H1 (cell line): ENCODE measurements around the gene PLBD2. TPM values are rescaled to one million over a fixed set of nuclear protein-coding genes. Genes with fewer than 3 reads are reported as not detected.

ENCODE experiments used
- CTCF ChIA-PET: fragments of 300-600 bp; sonication (Branson Sonifier 250); formaldehyde crosslinking; loops from one replicate; lab custom pipeline; 2021; ENCODE audit not compliant: partially characterized antibody; lab: Charles Lee
- POLR2A ChIA-PET: fragments of 300-600 bp; sonication (Branson Sonifier 250); formaldehyde crosslinking; loops from one replicate; lab custom pipeline; 2021; ENCODE audit warnings: inconsistent platforms; ENCODE audit not compliant: partially characterized antibody; lab: Charles Lee
- DNase-seq, 2 experiments: peaks; one replicate each; pipeline versions ENCODE4 v3.0.0 to v3.0.0-alpha.2; 2010 to 2022; ENCODE audit warnings: low spot score in 2 of 2, low read depth in 1 of 2, mixed read lengths in 1 of 2
- FAIRE-seq: peaks from 2 replicates; lab custom pipeline; 2011; peaks lifted over from hg19 to GRCh38; lab: Jason Lieb, UNC
- H2AFZ ChIP-seq: 2 replicates; pipeline ENCODE4 v1.8.1; 2012; ENCODE audit warnings: low read length, inconsistent platforms
- H2AK5ac ChIP-seq: 2 replicates; pipeline ENCODE4 v1.6.1; 2013; ENCODE audit warnings: low read depth, low read length
- H2BK120ac ChIP-seq: replicated peaks from 2 replicates; pipeline ENCODE3; 2013; ENCODE audit warnings: low read depth, low read length, inconsistent platforms
- H2BK12ac ChIP-seq: 2 replicates; pipeline ENCODE4 v1.6.1; 2013; ENCODE audit warnings: low read depth, low read length
- H2BK15ac ChIP-seq: 2 replicates; pipeline ENCODE4 v1.6.1; 2013; ENCODE audit warnings: low read length
- H2BK20ac ChIP-seq: 2 replicates; pipeline ENCODE4 v1.6.1; 2013; ENCODE audit warnings: low read length
- H2BK5ac ChIP-seq: 2 replicates; pipeline ENCODE4 v1.6.1; 2013; ENCODE audit warnings: low read depth, low read length
- H3K14ac ChIP-seq: 2 replicates; pipeline ENCODE4 v1.6.1; 2013; ENCODE audit warnings: inconsistent platforms; ENCODE audit not compliant: insufficient read length
- H3K18ac ChIP-seq: 2 replicates; pipeline ENCODE4 v1.6.1; 2013; ENCODE audit warnings: low read length; ENCODE audit errors: extremely low read depth
- H3K23ac ChIP-seq: 2 replicates; pipeline ENCODE4 v1.6.1; 2013; ENCODE audit warnings: inconsistent platforms; ENCODE audit not compliant: insufficient read length
- H3K23me2 ChIP-seq: 2 replicates; pipeline ENCODE4 v1.6.1; 2013; ENCODE audit warnings: low read depth, low read length
- H3K27ac ChIP-seq: 2 replicates; pipeline ENCODE4 v1.6.1; 2011; ENCODE audit warnings: low read depth, low read length, inconsistent platforms
- H3K27me3 ChIP-seq, 4 experiments: replicated peaks in 1 of 4; 1 replicate in 1 of 4; 2 replicates in 3 of 4; pipeline versions ENCODE4 v1.6.1 to v1.8.1; 2011 to 2013; ENCODE audit warnings: low read length in 3 of 4, mild to moderate bottlenecking in 3 of 4, inconsistent platforms in 2 of 4, mixed read lengths in 2 of 4, moderate library complexity in 1 of 4; ENCODE audit not compliant: control insufficient read depth in 3 of 4, insufficient read depth in 3 of 4; ENCODE audit errors: extremely low read depth in 1 of 4
- H3K36me3 ChIP-seq, 4 experiments: 2 replicates each; pipeline versions ENCODE4 v1.6.1 to v1.8.1; 2011 to 2013; ENCODE audit warnings: mild to moderate bottlenecking in 4 of 4, low read length in 3 of 4, moderate library complexity in 2 of 4, control low read depth in 1 of 4, inconsistent platforms in 1 of 4; ENCODE audit not compliant: insufficient read depth in 4 of 4, control insufficient read depth in 2 of 4
- H3K4ac ChIP-seq: replicated peaks from 2 replicates; pipeline ENCODE3; 2013; ENCODE audit warnings: low read length, low read depth, mixed read lengths, inconsistent platforms; ENCODE audit not compliant: insufficient read length
- H3K4me1 ChIP-seq, 4 experiments: replicated peaks in 1 of 4; 1 replicate in 1 of 4; 2 replicates in 3 of 4; pipeline versions ENCODE4 v1.6.1 to v1.8.1; 2011 to 2013; ENCODE audit warnings: low read length in 3 of 4, inconsistent platforms in 2 of 4, mixed read lengths in 1 of 4; ENCODE audit not compliant: insufficient read depth in 4 of 4, control insufficient read depth in 3 of 4
- H3K4me2 ChIP-seq, 2 experiments: 2 replicates each; pipeline versions ENCODE4 v1.6.1 to v1.8.1; 2011 to 2013; ENCODE audit warnings: low read depth in 2 of 2, low read length in 2 of 2, control low read depth in 1 of 2, inconsistent platforms in 1 of 2, mild to moderate bottlenecking in 1 of 2; ENCODE audit not compliant: insufficient read depth in 1 of 2
- H3K4me3 ChIP-seq, 4 experiments: fragments of 200-600, 300-600 bp in 1 of 4; sonication (generic), shearing (Covaris generic), sonication (Bioruptor Twin) in 1 of 4; 2 replicates each; pipeline versions ENCODE4 v1.5.1 to v1.8.1; 2011 to 2016; ENCODE audit warnings: low read length in 4 of 4, low read depth in 3 of 4, control low read depth in 2 of 4, inconsistent platforms in 2 of 4, mild to moderate bottlenecking in 2 of 4, mixed read lengths in 1 of 4, moderate library complexity in 1 of 4; ENCODE audit not compliant: insufficient read depth in 2 of 4; ENCODE audit errors: extremely low read depth in 1 of 4
- H3K56ac ChIP-seq: replicated peaks from 2 replicates; pipeline ENCODE3; 2013; ENCODE audit warnings: low read depth, mild to moderate bottlenecking, mixed read lengths, low read length, inconsistent platforms; ENCODE audit not compliant: insufficient read length
- H3K79me1 ChIP-seq: 2 replicates; pipeline ENCODE4 v1.6.1; 2013; ENCODE audit warnings: low read depth, low read length, control low read depth
- H3K79me2 ChIP-seq, 2 experiments: 2 replicates each; pipeline versions ENCODE4 v1.6.1 to v1.8.1; 2012 to 2013; ENCODE audit warnings: low read length in 2 of 2, mild to moderate bottlenecking in 2 of 2, inconsistent platforms in 1 of 2; ENCODE audit not compliant: insufficient read depth in 2 of 2, control insufficient read depth in 1 of 2
- H3K9ac ChIP-seq, 4 experiments: replicated peaks in 1 of 4; 1 replicate in 1 of 4; 2 replicates in 3 of 4; pipeline versions ENCODE4 v1.6.1 to v1.8.1; 2011 to 2013; ENCODE audit warnings: low read depth in 3 of 4, low read length in 3 of 4, control low read depth in 2 of 4, mild to moderate bottlenecking in 2 of 4, moderate library complexity in 2 of 4, inconsistent platforms in 1 of 4; ENCODE audit errors: extremely low read depth in 1 of 4
- H3K9me3 ChIP-seq, 2 experiments: 2 replicates each; pipeline versions ENCODE4 v1.6.1 to v1.8.1; 2012 to 2013; ENCODE audit warnings: mild to moderate bottlenecking in 2 of 2, moderate library complexity in 2 of 2, control low read depth in 1 of 2, inconsistent platforms in 1 of 2, low read depth in 1 of 2, low read length in 1 of 2, mixed read lengths in 1 of 2; ENCODE audit not compliant: insufficient read depth in 2 of 2
- H4K20me1 ChIP-seq, 2 experiments: replicated peaks in 1 of 2; 2 replicates each; pipeline versions ENCODE3 to v1.8.1; 2011 to 2013; ENCODE audit warnings: inconsistent platforms in 2 of 2, low read length in 2 of 2, mild to moderate bottlenecking in 1 of 2; ENCODE audit not compliant: insufficient read depth in 2 of 2, control insufficient read depth in 1 of 2
- H4K5ac ChIP-seq: 2 replicates; pipeline ENCODE4 v1.6.1; 2013; ENCODE audit warnings: low read length, low read depth, mixed read lengths, inconsistent platforms; ENCODE audit not compliant: insufficient read length
- H4K8ac ChIP-seq: 2 replicates; pipeline ENCODE4 v1.8.0; 2013; ENCODE audit warnings: mild to moderate bottlenecking, moderate library complexity, low read length, inconsistent platforms; ENCODE audit not compliant: insufficient read depth; ENCODE audit errors: extremely low read depth
- H4K91ac ChIP-seq: replicated peaks from 2 replicates; pipeline ENCODE3; 2013; ENCODE audit warnings: low read length, mixed read lengths, inconsistent platforms; ENCODE audit not compliant: insufficient read length
- CTCF ChIP-seq, 3 experiments: IDR thresholded peaks; 1 replicate in 2 of 3; 2 replicates in 1 of 3; pipeline versions ENCODE4 v1.5.1 to v1.6.1; 2011; ENCODE audit warnings: low read length in 3 of 3, mild to moderate bottlenecking in 3 of 3, inconsistent platforms in 2 of 3, low read depth in 1 of 3, moderate library complexity in 1 of 3; ENCODE audit not compliant: insufficient read depth in 1 of 3; ENCODE audit errors: control extremely low read depth in 1 of 3
- EGR1 ChIP-seq: IDR thresholded peaks from 2 replicates; pipeline ENCODE4 v1.6.1; 2011; ENCODE audit warnings: low read depth, low read length, borderline replicate concordance
- KDM5A ChIP-seq: fragments of 200-600 bp; IDR thresholded peaks from 2 replicates; pipeline ENCODE4 v1.7.1; 2012; ENCODE audit warnings: mild to moderate bottlenecking, low read length, inconsistent platforms, mixed read lengths
- RAD21 ChIP-seq, 2 experiments: IDR thresholded peaks in 1 of 2; conservative IDR thresholded peaks in 1 of 2; 2 replicates each; pipeline ENCODE4 v1.6.1; 2011; ENCODE audit warnings: low read depth in 2 of 2, low read length in 2 of 2, improper control_type of control experiment in 1 of 2, inconsistent platforms in 1 of 2, mild to moderate bottlenecking in 1 of 2, moderate library complexity in 1 of 2
- SIRT6 ChIP-seq: IDR thresholded peaks from one replicate; pipeline ENCODE4 v1.7.1; 2012; ENCODE audit warnings: low read length, inconsistent platforms
- WGBS, 2 experiments: shearing (Covaris generic) in 1 of 2; methylation state at CpG; one replicate each; pipeline versions ENCODE4 v1.1.6 to v1.1.7; 2013 to 2015; ENCODE audit warnings: low lambda C conversion rate in 2 of 2, mixed read lengths in 2 of 2, inconsistent platforms in 1 of 2, low coverage in 1 of 2, missing lambda C conversion rate in 1 of 2; ENCODE audit not compliant: insufficient replicate concordance in 2 of 2, insufficient coverage in 1 of 2, insufficient read length in 1 of 2; ENCODE audit errors: extremely low coverage in 1 of 2, missing lambda C conversion rate in 1 of 2; 5-methylcytosine and 5-hydroxymethylcytosine counted together
- polyA plus RNA-seq, 7 experiments: library from polyadenylated mRNA; depleted of rRNA in 3 of 7; stranded (reverse) in 5 of 7; unstranded in 2 of 7; fragments of >200 nt in 5 of 7; fragments of 200-250 nt in 2 of 7; gene quantifications; 1 replicate in 5 of 7; 2 replicates in 1 of 7; 4 replicates in 1 of 7; pipeline versions ENCODE4 v1.2.1 to v1.2.3, GENCODE V29; 2011 to 2013; ENCODE audit warnings: missing spikeins in 2 of 7, mixed read lengths in 2 of 7
- total RNA-seq: library from RNA; stranded (reverse); fragmentation: NEBNext Ultra II Directional; extraction: Animal tissue kit (Norgen Biotek cat#: 25700); gene quantifications from 2 replicates; pipeline ENCODE4 v1.2.1, GENCODE V29; 2021

The PLBD2 gene
- total and polyA plus RNA-seq, 2 of the 8 experiments (the other 6 are each of a cell fraction or from before 2014, with no cell fraction given): 16.8 to 33.5 TPM

- Histone ChIP-seq H2BK5ac (no peak overlapping the region), H4K91ac (no peak overlapping the region), H3K56ac (no peak overlapping the region), H4K8ac (no peak overlapping the region), H3K27me3 (no peaks in the 10 kb centered on the region), H2AFZ (no peak overlapping the region), H4K20me1 (peaks cover 1 to 7% of the 10 kb centered on the region in 2 experiments), H2BK120ac (no peak overlapping the region), H3K4me2 (peak overlapping the region; percentile 89 to 99; a peak in 2 of 4 replicates), H3K79me2 (peaks cover 0 to 8% of the 10 kb centered on the region in 2 experiments; a peak in 2 of 4 replicates), H3K9ac (no peak overlapping the region; a peak in 2 of 7 replicates), H3K14ac (no peak overlapping the region), H3K18ac (no peak overlapping the region), H3K4me1 (peaks cover 3 to 9% (median 5%) of the 10 kb centered on the region in 4 experiments), H2BK12ac (no peak overlapping the region), H2BK20ac (no peak overlapping the region)
- no peak for DNase-seq
- TF ChIP-seq RAD21 (IDR thresholded peaks at IDR 0.05 in 1 of 2, conservative IDR thresholded peaks at IDR 0.05 in 1 of 2; ENCODE audit: low read depth in 2 of 2, low read length in 2 of 2) (peak; percentile 35 to 54), CTCF (IDR thresholded peaks at IDR 0.05; ENCODE audit: control extremely low read depth in 1 of 3, insufficient read depth in 1 of 3, low read depth in 1 of 3, low read length in 3 of 3) (peak; percentile 33 to 62 (median 49); a peak in 3 of 4 replicates), KDM5A (no peak), EGR1 (no peak), SIRT6 (no peak)
- TF ChIP-seq, all 59 proteins: peak for 2
- Histone ChIP-seq H3K9me3 (no peaks in the 10 kb centered on the region), H3K79me1 (peaks cover 8% of the 10 kb centered on the region), H3K23ac (no peak overlapping the region), H3K4me3 (no peak overlapping the region), H4K5ac (no peak overlapping the region), H3K27ac (no peak overlapping the region), H3K36me3 (no peaks in the 10 kb centered on the region), H3K23me2 (peaks cover 7% of the 10 kb centered on the region), H2AK5ac (no peak overlapping the region), H2BK15ac (no peak overlapping the region), H3K4ac (no peak overlapping the region)
- FAIRE-seq: no peak
- 85% methylated on average over 9 of the region's 9 CpGs; no CpG with 5 or more reads in 1 of the 2 experiments for WGBS, 2 experiments
- ChIA-PET CTCF (interaction anchor here (0.6 to 2.3 kb wide), 9 partner anchors 12 to 165 kb away, joined by 3 to 6 read pairs (median 4); no protein-coding TSS in a partner anchor), POLR2A (interaction anchor here (1.4 kb wide), 1 partner anchor 72 kb away, joined by 3 read pairs; no protein-coding TSS in a partner anchor)
These were observed 1.8 kb downstream of the PLBD2 start for GRCh38 chr12:113359939-113360748.
